ENCODE results near the gene AKNAD1.

DNA sequence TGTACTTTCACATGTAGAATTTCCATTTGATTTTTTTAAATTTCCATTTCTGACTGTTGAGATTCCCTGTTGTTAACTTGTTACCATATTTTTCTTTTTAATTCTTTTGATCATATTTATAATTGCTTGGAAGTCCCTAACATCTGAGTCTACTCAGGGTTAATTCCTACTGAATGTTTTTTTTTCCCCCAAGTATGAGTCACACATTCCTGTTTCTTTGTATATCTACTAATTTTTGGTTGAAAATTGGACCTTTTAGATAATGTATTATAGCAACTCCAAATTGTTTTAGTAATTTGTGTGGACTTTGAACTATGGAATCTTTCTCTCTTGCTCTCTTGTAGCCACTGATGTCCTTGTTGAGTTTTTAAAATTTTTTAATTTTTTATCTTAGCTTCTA lies 55.8 kb downstream of the AKNAD1 start:
- TF ChIP-seq, protein P1, sequence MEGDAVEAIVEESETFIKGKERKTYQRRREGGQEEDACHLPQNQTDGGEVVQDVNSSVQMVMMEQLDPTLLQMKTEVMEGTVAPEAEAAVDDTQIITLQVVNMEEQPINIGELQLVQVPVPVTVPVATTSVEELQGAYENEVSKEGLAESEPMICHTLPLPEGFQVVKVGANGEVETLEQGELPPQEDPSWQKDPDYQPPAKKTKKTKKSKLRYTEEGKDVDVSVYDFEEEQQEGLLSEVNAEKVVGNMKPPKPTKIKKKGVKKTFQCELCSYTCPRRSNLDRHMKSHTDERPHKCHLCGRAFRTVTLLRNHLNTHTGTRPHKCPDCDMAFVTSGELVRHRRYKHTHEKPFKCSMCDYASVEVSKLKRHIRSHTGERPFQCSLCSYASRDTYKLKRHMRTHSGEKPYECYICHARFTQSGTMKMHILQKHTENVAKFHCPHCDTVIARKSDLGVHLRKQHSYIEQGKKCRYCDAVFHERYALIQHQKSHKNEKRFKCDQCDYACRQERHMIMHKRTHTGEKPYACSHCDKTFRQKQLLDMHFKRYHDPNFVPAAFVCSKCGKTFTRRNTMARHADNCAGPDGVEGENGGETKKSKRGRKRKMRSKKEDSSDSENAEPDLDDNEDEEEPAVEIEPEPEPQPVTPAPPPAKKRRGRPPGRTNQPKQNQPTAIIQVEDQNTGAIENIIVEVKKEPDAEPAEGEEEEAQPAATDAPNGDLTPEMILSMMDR (IDR thresholded peaks at IDR 0.05): no peak
- no peak for TF ChIP-seq ZFX (IDR thresholded peaks at IDR 0.05; ENCODE audit: borderline replicate concordance)
